HEK293 (cell line): Measurements from ENCODE around the gene AVP.

ENCODE experiments used
- CTCF ChIA-PET: fragments of 350-600 bp; formaldehyde crosslinking; extraction: SDS; loops from one replicate; lab custom pipeline; 2021; ENCODE audit warnings: antibody characterized with exemption; lab: Yijun Ruan, JAX
- POLR2A ChIA-PET: fragments of 300-600 bp; formaldehyde crosslinking; extraction: SDS; loops from one replicate; lab custom pipeline; 2020; ENCODE audit warnings: antibody characterized with exemption, inconsistent platforms; lab: Yijun Ruan, JAX
- H3K27ac ChIP-seq: fragments of 200-500 bp; sonication (Bioruptor generic); 2 replicates; pipeline ENCODE4 v1.5.1; 2014; ENCODE audit warnings: low read depth, low read length, control low read depth, inconsistent platforms; ENCODE audit errors: extremely low read depth
- H3K36me3 ChIP-seq, 2 experiments: fragments of 200-500 bp in 1 of 2; sonication (Bioruptor generic) in 1 of 2; 1 replicate in 1 of 2; 2 replicates in 1 of 2; pipeline ENCODE4 v1.5.1; 2014 to 2017; ENCODE audit warnings: inconsistent platforms in 2 of 2, low read length in 2 of 2; ENCODE audit not compliant: control insufficient read depth in 2 of 2, insufficient read depth in 1 of 2
- H3K4me1 ChIP-seq: fragments of 200-500 bp; sonication (Bioruptor generic); 2 replicates; pipeline ENCODE4 v1.5.1; 2014; ENCODE audit warnings: mild to moderate bottlenecking, low read length, inconsistent platforms; ENCODE audit not compliant: control insufficient read depth, insufficient read depth
- H3K4me3 ChIP-seq: 2 replicates; pipeline ENCODE4 v1.5.1; 2011; ENCODE audit warnings: low read depth, mild to moderate bottlenecking, control low read depth, low read length, moderate library complexity
- H3K9me3 ChIP-seq: fragments of 200-500 bp; sonication (Bioruptor generic); 2 replicates; pipeline ENCODE4 v1.5.1; 2014; ENCODE audit warnings: low read depth, low read length, inconsistent platforms; ENCODE audit not compliant: control insufficient read depth, insufficient read depth
- HOXC10 ChIP-seq: sonication (generic); formaldehyde crosslinking; IDR thresholded peaks from 2 replicates; pipeline ENCODE4 v1.8.1; 2023; ENCODE audit warnings: mild to moderate bottlenecking, missing genetic modification reagents
- PRDM4 ChIP-seq: fragments of 450-650 bp; formaldehyde crosslinking; IDR thresholded peaks from 2 replicates; pipeline ENCODE4 v1.5.1; 2017; ENCODE audit warnings: missing biosample characterization, missing genetic modification characterization
- ZBTB20 ChIP-seq: fragments of 450-650 bp; formaldehyde crosslinking; IDR thresholded peaks from 2 replicates; pipeline ENCODE4 v1.5.1; 2016; ENCODE audit warnings: missing biosample characterization, missing genetic modification characterization
- ZFHX2 ChIP-seq: fragments of 450-650 bp; formaldehyde crosslinking; conservative IDR thresholded peaks from 2 replicates; pipeline ENCODE4 v1.5.1; 2016; ENCODE audit warnings: missing biosample characterization, missing genetic modification characterization
- ZNF157 ChIP-seq: fragments of 450-650 bp; formaldehyde crosslinking; IDR thresholded peaks from 2 replicates; pipeline ENCODE4 v1.5.1; 2016; ENCODE audit warnings: missing biosample characterization, missing genetic modification characterization
- ZNF175 ChIP-seq: fragments of 450-650 bp; formaldehyde crosslinking; IDR thresholded peaks from 2 replicates; pipeline ENCODE4 v1.5.1; 2016; ENCODE audit warnings: missing biosample characterization, missing genetic modification characterization
- ZNF274 ChIP-seq, 2 experiments: fragments of 200-500 bp in 1 of 2; fragments of 450-650 bp in 1 of 2; sonication (Bioruptor generic) in 1 of 2; formaldehyde crosslinking in 1 of 2; IDR thresholded peaks; 2 replicates each; pipeline versions ENCODE4 v1.5.1 to v1.6.1; 2014 to 2016; ENCODE audit warnings: borderline replicate concordance in 1 of 2, inconsistent platforms in 1 of 2, low read length in 1 of 2, missing biosample characterization in 1 of 2, missing genetic modification characterization in 1 of 2
- ZNF292 ChIP-seq: fragments of 450-650 bp; formaldehyde crosslinking; IDR thresholded peaks from 2 replicates; pipeline ENCODE4 v1.5.1; 2016; ENCODE audit warnings: low read depth, missing biosample characterization, missing genetic modification characterization, borderline replicate concordance
- ZNF341 ChIP-seq: fragments of 450-650 bp; formaldehyde crosslinking; IDR thresholded peaks from 2 replicates; pipeline ENCODE4; 2016; ENCODE audit warnings: low read depth, missing biosample characterization, missing genetic modification characterization
- ZNF366 ChIP-seq: fragments of 450-650 bp; formaldehyde crosslinking; conservative IDR thresholded peaks from 2 replicates; pipeline ENCODE4 v1.5.1; 2016; ENCODE audit warnings: missing biosample characterization, missing genetic modification characterization
- ZNF555 ChIP-seq: fragments of 450-650 bp; formaldehyde crosslinking; conservative IDR thresholded peaks from 2 replicates; pipeline ENCODE4 v1.5.1; 2017; ENCODE audit warnings: missing biosample characterization, mild to moderate bottlenecking, missing genetic modification characterization, inconsistent platforms
- ZNF629 ChIP-seq: fragments of 450-650 bp; formaldehyde crosslinking; IDR thresholded peaks from 2 replicates; pipeline ENCODE4 v1.5.1; 2017; ENCODE audit warnings: missing biosample characterization, missing genetic modification characterization
- ZNF792 ChIP-seq: fragments of 450-650 bp; formaldehyde crosslinking; IDR thresholded peaks from 2 replicates; pipeline ENCODE4 v1.5.1; 2016; ENCODE audit warnings: missing biosample characterization, missing genetic modification characterization
- ZSCAN4 ChIP-seq: fragments of 450-650 bp; formaldehyde crosslinking; IDR thresholded peaks from 2 replicates; pipeline ENCODE4 v1.5.1; 2017; ENCODE audit warnings: missing biosample characterization, missing genetic modification characterization
- TF ChIP-seq, protein P1 (sequence below): fragments of 450-650 bp; formaldehyde crosslinking; IDR thresholded peaks from 2 replicates; pipeline ENCODE4 v1.5.1; 2016; ENCODE audit warnings: missing biosample characterization, missing genetic modification characterization

Gene AVP

GRCh38 chr20:3044336-3044965 lies 40.1 kb downstream of the AVP start:
- POLR2A ChIA-PET = no interaction called here
- Histone ChIP-seq H3K4me3 (no peak overlapping the region), H3K27ac (peak overlapping the region; percentile 97; the same call in 1 of the 2 replicates), H3K36me3 (peaks cover 24 to 35% of the 10 kb centered on the region in 2 experiments), H3K9me3 (no peaks in the 10 kb centered on the region), H3K4me1 (peaks cover 17% of the 10 kb centered on the region)
- no peak for TF ChIP-seq ZNF555 (tag by site-specific recombination)
- TF ChIP-seq PRDM4 = no peak
- no peak for TF ChIP-seq ZNF792 (tag by site-specific recombination)
- CTCF ChIA-PET = interaction anchor here (0.6 to 2.6 kb wide), 2 partner anchors 9 to 257 kb away, joined by 3 to 12 read pairs; no protein-coding TSS in a partner anchor

DNA sequence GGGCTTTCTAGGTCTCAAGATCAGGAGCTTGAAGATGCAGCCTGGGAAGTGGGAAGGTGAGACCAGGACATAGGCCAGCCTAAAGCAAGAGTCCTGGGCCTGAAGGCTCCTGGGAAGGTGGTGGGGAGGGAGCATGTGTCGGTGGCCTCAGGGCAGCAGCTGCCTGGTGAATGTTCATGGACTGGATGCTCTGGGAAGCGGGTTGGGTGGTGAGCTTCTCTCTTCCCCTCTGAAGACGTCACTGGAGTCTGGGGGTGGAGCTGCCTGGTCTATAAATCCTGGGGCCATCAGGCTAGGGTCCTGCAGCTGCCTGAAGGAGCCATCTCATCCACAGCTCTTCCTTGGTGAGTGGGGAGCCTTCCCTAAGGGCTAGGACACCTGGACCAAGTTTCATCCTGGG lies 41.2 kb downstream of the AVP start, which contains the start of gene GNRH2:
Gene GNRH2 (plus strand): TSS at position 301 of the 400 bp plus-strand sequence. CDS start 793 bp downstream, outside the sequence.
- no peak for TF ChIP-seq ZSCAN4 (tag by site-specific recombination)
- no peak for TF ChIP-seq ZNF157 (tag by site-specific recombination)
- TF ChIP-seq ZFHX2 (tag by site-specific recombination) = no peak
- POLR2A ChIA-PET = no interaction called here
- Histone ChIP-seq H3K9me3 (no peaks in the 10 kb centered on the region), H3K36me3 (peaks cover 17 to 35% of the 10 kb centered on the region in 2 experiments), H3K4me3 (no peak within 1 kb of the TSS), H3K4me1 (peaks cover 17% of the 10 kb centered on the region), H3K27ac (0 out of 2 replicates have a peak within 1 kb of the TSS, but pooled peaks have one; percentile 31)
- CTCF ChIA-PET = interaction anchor here (0.6 to 2.6 kb wide), 2 partner anchors 10 to 177 kb away, joined by 3 to 12 read pairs; no protein-coding TSS in a partner anchor

DNA sequence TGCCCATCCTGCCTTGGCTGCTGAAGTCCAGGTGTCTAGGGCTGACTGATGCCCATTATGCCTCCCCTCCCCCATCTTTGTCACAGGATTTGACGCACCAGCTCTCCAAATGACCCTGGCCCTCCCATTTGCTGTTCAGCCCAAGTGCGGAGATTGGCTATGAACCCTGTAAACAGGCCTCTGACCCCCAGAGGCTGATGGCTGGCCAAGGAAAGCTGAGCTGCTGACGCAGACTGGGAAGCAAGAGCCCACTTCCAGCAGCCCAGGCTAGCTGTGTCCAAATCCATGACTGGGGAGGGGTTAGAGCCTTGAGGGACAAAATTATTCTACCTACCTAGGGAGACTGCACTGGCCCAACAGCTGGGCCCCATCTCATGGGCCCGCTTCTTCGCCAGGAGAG lies 41.9 kb downstream of the AVP start:
- ChIA-PET CTCF (interaction anchor here (0.6 to 2.6 kb wide), 2 partner anchors 11 to 178 kb away, joined by 3 to 12 read pairs; no protein-coding TSS in a partner anchor), POLR2A (interaction anchor here (0.6 to 1.4 kb wide), 2 partner anchors 9 to 170 kb away, joined by 3 to 5 read pairs; no protein-coding TSS in a partner anchor)
- Histone ChIP-seq H3K4me1 (peaks cover 16% of the 10 kb centered on the region), H3K36me3 (peaks cover 11 to 35% of the 10 kb centered on the region in 2 experiments; a peak in 2 of 3 replicates), H3K27ac (no peak overlapping the region), H3K9me3 (no peaks in the 10 kb centered on the region), H3K4me3 (no peak overlapping the region)
- no peak for TF ChIP-seq ZBTB20
- no peak for TF ChIP-seq ZNF175 (tag by site-specific recombination)
- TF ChIP-seq HOXC10 (CRISPR knock-in tag) = no peak
- TF ChIP-seq ZNF366 (tag by site-specific recombination) = no peak

GRCh38 chr20:3041854-3042409 lies 42.6 kb downstream of the AVP start:
- CTCF ChIA-PET = interaction anchor here (0.6 to 1.1 kb wide), 3 partner anchors 12 to 1376 kb away, joined by 3 to 7 read pairs (median 3); no protein-coding TSS in a partner anchor
- Histone ChIP-seq H3K36me3 (peaks cover 4 to 38% of the 10 kb centered on the region in 2 experiments; a peak in 2 of 3 replicates), H3K4me1 (peaks cover 12% of the 10 kb centered on the region), H3K9me3 (no peaks in the 10 kb centered on the region), H3K27ac (peak overlapping the region; percentile 62), H3K4me3 (no peak overlapping the region)
- POLR2A ChIA-PET = interaction anchor here (0.5 to 1.4 kb wide), 3 partner anchors 8 to 169 kb away, joined by 3 to 5 read pairs (median 3); no protein-coding TSS in a partner anchor
- TF ChIP-seq, protein P1, sequence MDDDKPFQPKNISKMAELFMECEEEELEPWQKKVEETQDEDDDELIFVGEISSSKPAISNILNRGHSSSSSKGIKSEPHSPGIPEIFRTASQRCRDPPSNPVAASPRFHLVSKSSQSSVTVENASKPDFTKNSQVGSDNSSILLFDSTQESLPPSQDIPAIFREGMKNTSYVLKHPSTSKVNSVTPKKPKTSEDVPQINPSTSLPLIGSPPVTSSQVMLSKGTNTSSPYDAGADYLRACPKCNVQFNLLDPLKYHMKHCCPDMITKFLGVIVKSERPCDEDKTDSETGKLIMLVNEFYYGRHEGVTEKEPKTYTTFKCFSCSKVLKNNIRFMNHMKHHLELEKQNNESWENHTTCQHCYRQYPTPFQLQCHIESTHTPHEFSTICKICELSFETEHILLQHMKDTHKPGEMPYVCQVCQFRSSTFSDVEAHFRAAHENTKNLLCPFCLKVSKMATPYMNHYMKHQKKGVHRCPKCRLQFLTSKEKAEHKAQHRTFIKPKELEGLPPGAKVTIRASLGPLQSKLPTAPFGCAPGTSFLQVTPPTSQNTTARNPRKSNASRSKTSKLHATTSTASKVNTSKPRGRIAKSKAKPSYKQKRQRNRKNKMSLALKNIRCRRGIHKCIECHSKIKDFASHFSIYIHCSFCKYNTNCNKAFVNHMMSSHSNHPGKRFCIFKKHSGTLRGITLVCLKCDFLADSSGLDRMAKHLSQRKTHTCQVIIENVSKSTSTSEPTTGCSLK (tag by site-specific recombination) = no peak
- TF ChIP-seq ZNF292 (no peak), ZNF629 (tag by site-specific recombination) (no peak), ZNF341 (tag by site-specific recombination) (peak; percentile 24), ZNF555 (tag by site-specific recombination) (no peak), ZNF274 (IDR thresholded peaks at IDR 0.05; ENCODE audit: low read length) (no peak), ZNF274 (tag by site-specific recombination; IDR thresholded peaks at IDR 0.05; ENCODE audit: borderline replicate concordance) (no peak)
